Measurements from ENCODE around the gene ZMAT5. TPM values are rescaled to one million over a fixed set of nuclear protein-coding genes. Genes with fewer than 3 reads are reported as not detected.
A peak's percentile ranks its signal among the peaks of the same experiment; 100 is the strongest.

Gene ZMAT5
- total and polyA plus RNA-seq, 2 of the 13 experiments (the other 11 are each of a cell fraction or from before 2014, with no cell fraction given), result 20.7 to 27.8 TPM

DNA sequence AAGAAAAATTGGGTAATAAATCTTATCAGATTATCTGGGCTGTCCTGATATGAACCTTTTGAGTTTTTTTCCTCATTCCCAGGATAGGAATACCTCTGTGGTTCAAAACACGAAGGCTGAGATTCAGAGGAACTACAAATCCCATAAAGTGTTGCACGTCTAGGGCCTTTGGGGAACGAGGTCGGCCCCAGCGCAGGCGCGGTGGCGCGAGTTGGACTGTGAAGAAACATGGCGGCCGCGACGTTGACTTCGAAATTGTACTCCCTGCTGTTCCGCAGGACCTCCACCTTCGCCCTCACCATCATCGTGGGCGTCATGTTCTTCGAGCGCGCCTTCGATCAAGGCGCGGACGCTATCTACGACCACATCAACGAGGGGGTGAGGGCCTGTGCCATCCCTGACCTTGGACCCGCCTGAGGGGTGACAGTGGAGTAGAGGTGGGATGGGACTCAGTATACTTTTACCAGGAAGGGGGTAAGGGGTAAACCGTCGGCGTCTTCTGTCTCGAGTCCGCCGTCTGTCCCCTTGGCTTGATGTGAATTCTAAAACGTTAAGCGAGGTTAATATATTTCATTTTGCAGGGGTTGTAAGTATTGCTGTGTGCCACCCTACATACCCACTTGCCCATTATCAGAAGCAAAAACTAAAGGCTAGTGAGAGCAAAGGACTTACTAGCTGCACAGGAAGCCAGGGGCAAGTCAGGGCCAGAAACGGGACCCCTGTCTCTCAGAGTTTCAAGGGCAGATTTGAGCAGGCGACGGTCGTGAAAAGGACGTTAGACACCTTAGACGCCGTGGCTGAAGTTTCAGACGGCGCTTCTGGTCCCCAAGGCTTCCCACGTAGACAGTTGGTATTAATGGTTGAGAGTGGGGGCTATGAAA, 604 bp upstream of the ZMAT5 start, which contains the start of gene UQCR10 (continued):
- TF ChIP-seq, protein P1, sequence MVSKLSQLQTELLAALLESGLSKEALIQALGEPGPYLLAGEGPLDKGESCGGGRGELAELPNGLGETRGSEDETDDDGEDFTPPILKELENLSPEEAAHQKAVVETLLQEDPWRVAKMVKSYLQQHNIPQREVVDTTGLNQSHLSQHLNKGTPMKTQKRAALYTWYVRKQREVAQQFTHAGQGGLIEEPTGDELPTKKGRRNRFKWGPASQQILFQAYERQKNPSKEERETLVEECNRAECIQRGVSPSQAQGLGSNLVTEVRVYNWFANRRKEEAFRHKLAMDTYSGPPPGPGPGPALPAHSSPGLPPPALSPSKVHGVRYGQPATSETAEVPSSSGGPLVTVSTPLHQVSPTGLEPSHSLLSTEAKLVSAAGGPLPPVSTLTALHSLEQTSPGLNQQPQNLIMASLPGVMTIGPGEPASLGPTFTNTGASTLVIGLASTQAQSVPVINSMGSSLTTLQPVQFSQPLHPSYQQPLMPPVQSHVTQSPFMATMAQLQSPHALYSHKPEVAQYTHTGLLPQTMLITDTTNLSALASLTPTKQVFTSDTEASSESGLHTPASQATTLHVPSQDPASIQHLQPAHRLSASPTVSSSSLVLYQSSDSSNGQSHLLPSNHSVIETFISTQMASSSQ (IDR thresholded peaks at IDR 0.05; ENCODE audit: low read depth), result no peak
- TF ChIP-seq, protein P1 (CRISPR knock-in tag; IDR thresholded peaks at IDR 0.05; ENCODE audit: borderline replicate concordance), result peak; percentile 14; the same call in 1 of the 2 replicates
- no peak for TF ChIP-seq SOX13 (IDR thresholded peaks at IDR 0.05)
- 0 out of 4 replicates have a peak, but pooled peaks of 1 of the 2 experiments have one; percentile 4 for TF ChIP-seq SOX13 (CRISPR knock-in tag; conservative IDR thresholded peaks at IDR 0.05 in 1 of 2, IDR thresholded peaks at IDR 0.05 in 1 of 2)
- no peak for TF ChIP-seq ZNF484 (CRISPR knock-in tag; IDR thresholded peaks at IDR 0.05; ENCODE audit: borderline replicate concordance, low read depth)
- no peak for TF ChIP-seq DNMT3B (CRISPR knock-in tag; conservative IDR thresholded peaks at IDR 0.05)
- 0 out of 2 replicates have a peak, but pooled peaks have one; percentile 46 for TF ChIP-seq ZNF782 (CRISPR knock-in tag; IDR thresholded peaks at IDR 0.05; ENCODE audit: borderline replicate concordance)
- no peak for TF ChIP-seq ZNF839 (CRISPR knock-in tag; IDR thresholded peaks at IDR 0.05; ENCODE audit: borderline replicate concordance)
- no peak for TF ChIP-seq SMYD3 (CRISPR knock-in tag; IDR thresholded peaks at IDR 0.05)
- TF ChIP-seq ARNT (IDR thresholded peaks at IDR 0.05), result no peak
- TF ChIP-seq, protein P2, sequence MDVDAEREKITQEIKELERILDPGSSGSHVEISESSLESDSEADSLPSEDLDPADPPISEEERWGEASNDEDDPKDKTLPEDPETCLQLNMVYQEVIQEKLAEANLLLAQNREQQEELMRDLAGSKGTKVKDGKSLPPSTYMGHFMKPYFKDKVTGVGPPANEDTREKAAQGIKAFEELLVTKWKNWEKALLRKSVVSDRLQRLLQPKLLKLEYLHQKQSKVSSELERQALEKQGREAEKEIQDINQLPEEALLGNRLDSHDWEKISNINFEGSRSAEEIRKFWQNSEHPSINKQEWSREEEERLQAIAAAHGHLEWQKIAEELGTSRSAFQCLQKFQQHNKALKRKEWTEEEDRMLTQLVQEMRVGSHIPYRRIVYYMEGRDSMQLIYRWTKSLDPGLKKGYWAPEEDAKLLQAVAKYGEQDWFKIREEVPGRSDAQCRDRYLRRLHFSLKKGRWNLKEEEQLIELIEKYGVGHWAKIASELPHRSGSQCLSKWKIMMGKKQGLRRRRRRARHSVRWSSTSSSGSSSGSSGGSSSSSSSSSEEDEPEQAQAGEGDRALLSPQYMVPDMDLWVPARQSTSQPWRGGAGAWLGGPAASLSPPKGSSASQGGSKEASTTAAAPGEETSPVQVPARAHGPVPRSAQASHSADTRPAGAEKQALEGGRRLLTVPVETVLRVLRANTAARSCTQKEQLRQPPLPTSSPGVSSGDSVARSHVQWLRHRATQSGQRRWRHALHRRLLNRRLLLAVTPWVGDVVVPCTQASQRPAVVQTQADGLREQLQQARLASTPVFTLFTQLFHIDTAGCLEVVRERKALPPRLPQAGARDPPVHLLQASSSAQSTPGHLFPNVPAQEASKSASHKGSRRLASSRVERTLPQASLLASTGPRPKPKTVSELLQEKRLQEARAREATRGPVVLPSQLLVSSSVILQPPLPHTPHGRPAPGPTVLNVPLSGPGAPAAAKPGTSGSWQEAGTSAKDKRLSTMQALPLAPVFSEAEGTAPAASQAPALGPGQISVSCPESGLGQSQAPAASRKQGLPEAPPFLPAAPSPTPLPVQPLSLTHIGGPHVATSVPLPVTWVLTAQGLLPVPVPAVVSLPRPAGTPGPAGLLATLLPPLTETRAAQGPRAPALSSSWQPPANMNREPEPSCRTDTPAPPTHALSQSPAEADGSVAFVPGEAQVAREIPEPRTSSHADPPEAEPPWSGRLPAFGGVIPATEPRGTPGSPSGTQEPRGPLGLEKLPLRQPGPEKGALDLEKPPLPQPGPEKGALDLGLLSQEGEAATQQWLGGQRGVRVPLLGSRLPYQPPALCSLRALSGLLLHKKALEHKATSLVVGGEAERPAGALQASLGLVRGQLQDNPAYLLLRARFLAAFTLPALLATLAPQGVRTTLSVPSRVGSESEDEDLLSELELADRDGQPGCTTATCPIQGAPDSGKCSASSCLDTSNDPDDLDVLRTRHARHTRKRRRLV (CRISPR knock-in tag; IDR thresholded peaks at IDR 0.05), result no peak
- no peak for TF ChIP-seq ZNF33A (CRISPR knock-in tag; IDR thresholded peaks at IDR 0.05; ENCODE audit: borderline replicate concordance)
- TF ChIP-seq ZNF430 (CRISPR knock-in tag; IDR thresholded peaks at IDR 0.05), result no peak
- no peak for TF ChIP-seq ELF1 (CRISPR knock-in tag; IDR thresholded peaks at IDR 0.05)
- TF ChIP-seq KDM3A (CRISPR knock-in tag; IDR thresholded peaks at IDR 0.05; ENCODE audit: low read depth), result no peak
- TF ChIP-seq NFYC (CRISPR knock-in tag; IDR thresholded peaks at IDR 0.05), result no peak
- TF ChIP-seq ATF7 (IDR thresholded peaks at IDR 0.05), result no peak
- TF ChIP-seq ATF7 (CRISPR knock-in tag; IDR thresholded peaks at IDR 0.05), result no peak
- no peak for TF ChIP-seq TOPORS (CRISPR knock-in tag; IDR thresholded peaks at IDR 0.05)
- TF ChIP-seq ZBTB7B (CRISPR knock-in tag; IDR thresholded peaks at IDR 0.05), result no peak
- TF ChIP-seq ERF (CRISPR knock-in tag; IDR thresholded peaks at IDR 0.05), result peak; percentile 6; the same call in 1 of the 2 replicates
